ENCODE measurements around the gene RAC3.

DNA sequence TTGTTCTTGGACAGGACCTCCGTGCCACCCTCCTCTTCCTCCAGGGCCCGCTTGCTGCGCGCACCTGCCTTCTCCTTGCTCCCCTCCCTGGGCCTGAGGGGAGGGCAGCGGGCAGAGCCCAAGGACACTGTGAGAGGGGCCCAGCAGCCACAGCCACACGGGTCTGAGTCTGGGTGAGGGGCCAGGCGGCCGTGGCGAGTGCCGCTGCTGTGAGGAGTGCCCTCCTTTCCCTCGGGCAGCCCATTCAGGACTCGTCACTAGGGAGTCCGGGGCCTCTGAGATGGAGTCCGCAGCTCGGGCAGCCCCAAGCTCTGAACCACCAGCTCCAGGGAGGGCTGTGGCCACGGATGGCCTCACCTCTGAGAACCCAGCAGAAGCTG lies 28.5 kb downstream of the RAC3 start:
- TF ChIP-seq JUND (IDR thresholded peaks at IDR 0.05), result no peak
- TF ChIP-seq FOXA2 (IDR thresholded peaks at IDR 0.05), result no peak
- TF ChIP-seq, protein P1, sequence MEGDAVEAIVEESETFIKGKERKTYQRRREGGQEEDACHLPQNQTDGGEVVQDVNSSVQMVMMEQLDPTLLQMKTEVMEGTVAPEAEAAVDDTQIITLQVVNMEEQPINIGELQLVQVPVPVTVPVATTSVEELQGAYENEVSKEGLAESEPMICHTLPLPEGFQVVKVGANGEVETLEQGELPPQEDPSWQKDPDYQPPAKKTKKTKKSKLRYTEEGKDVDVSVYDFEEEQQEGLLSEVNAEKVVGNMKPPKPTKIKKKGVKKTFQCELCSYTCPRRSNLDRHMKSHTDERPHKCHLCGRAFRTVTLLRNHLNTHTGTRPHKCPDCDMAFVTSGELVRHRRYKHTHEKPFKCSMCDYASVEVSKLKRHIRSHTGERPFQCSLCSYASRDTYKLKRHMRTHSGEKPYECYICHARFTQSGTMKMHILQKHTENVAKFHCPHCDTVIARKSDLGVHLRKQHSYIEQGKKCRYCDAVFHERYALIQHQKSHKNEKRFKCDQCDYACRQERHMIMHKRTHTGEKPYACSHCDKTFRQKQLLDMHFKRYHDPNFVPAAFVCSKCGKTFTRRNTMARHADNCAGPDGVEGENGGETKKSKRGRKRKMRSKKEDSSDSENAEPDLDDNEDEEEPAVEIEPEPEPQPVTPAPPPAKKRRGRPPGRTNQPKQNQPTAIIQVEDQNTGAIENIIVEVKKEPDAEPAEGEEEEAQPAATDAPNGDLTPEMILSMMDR (IDR thresholded peaks at IDR 0.05; ENCODE audit: low read depth, low read length, missing input control), result no peak
- no peak for TF ChIP-seq HNF4A (conservative IDR thresholded peaks at IDR 0.05)
- TF ChIP-seq FOXA1 (IDR thresholded peaks at IDR 0.05), result no peak
- TF ChIP-seq RAD21 (IDR thresholded peaks at IDR 0.05), result no peak
- TF ChIP-seq, protein P2, sequence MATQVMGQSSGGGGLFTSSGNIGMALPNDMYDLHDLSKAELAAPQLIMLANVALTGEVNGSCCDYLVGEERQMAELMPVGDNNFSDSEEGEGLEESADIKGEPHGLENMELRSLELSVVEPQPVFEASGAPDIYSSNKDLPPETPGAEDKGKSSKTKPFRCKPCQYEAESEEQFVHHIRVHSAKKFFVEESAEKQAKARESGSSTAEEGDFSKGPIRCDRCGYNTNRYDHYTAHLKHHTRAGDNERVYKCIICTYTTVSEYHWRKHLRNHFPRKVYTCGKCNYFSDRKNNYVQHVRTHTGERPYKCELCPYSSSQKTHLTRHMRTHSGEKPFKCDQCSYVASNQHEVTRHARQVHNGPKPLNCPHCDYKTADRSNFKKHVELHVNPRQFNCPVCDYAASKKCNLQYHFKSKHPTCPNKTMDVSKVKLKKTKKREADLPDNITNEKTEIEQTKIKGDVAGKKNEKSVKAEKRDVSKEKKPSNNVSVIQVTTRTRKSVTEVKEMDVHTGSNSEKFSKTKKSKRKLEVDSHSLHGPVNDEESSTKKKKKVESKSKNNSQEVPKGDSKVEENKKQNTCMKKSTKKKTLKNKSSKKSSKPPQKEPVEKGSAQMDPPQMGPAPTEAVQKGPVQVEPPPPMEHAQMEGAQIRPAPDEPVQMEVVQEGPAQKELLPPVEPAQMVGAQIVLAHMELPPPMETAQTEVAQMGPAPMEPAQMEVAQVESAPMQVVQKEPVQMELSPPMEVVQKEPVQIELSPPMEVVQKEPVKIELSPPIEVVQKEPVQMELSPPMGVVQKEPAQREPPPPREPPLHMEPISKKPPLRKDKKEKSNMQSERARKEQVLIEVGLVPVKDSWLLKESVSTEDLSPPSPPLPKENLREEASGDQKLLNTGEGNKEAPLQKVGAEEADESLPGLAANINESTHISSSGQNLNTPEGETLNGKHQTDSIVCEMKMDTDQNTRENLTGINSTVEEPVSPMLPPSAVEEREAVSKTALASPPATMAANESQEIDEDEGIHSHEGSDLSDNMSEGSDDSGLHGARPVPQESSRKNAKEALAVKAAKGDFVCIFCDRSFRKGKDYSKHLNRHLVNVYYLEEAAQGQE (IDR thresholded peaks at IDR 0.05), result no peak
- TF ChIP-seq, protein P3, sequence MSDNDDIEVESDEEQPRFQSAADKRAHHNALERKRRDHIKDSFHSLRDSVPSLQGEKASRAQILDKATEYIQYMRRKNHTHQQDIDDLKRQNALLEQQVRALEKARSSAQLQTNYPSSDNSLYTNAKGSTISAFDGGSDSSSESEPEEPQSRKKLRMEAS (IDR thresholded peaks at IDR 0.05), result no peak
- TF ChIP-seq, protein P4, sequence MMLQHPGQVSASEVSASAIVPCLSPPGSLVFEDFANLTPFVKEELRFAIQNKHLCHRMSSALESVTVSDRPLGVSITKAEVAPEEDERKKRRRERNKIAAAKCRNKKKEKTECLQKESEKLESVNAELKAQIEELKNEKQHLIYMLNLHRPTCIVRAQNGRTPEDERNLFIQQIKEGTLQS (IDR thresholded peaks at IDR 0.05), result no peak
- TF ChIP-seq TAF1 (conservative IDR thresholded peaks at IDR 0.05), result no peak
- TF ChIP-seq EGR1 (IDR thresholded peaks at IDR 0.05; ENCODE audit: low read depth in 2 of 2), result no peak
- TF ChIP-seq SP1 (IDR thresholded peaks at IDR 0.05), result no peak
- TF ChIP-seq YY1 (IDR thresholded peaks at IDR 0.05), result no peak

Measured in liver (tissue), 3 donors.